ENCODE results near the gene FLNB.

Gene FLNB

DNA sequence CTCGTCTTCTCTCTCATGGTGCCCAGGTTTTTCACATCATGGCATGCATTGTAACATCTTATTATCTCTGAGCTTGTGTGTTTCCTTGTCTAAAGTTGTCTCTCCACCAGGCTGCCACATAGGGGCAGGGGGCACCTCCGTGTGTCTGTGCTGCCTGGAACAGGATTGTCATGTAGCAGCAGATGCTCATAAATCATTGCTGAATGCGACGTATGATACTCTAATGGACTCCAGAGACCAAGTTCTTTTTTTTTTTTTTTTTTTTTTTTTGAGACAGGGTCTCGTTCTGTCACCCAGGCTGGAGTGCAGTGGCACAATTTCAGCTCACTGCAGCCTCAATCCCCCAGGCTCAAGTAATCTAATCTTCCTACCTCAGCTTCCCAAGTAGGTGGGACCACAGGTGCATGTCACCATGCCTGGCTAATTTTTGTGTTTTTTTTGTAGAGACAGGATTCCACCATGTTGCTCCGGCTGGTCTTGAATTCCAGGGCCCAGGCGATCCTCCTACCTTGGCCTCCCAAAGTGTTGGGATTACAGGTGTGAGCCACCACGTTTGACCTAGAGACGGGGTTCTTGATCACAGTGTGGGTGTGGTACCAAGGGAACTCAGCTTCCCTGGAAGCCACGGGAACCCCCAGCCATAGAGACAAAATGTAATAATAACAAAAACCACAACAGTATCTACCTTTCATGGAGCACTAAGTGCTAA, 207.2 kb downstream of the FLNB start:
- DNase-seq: no peak

DNA sequence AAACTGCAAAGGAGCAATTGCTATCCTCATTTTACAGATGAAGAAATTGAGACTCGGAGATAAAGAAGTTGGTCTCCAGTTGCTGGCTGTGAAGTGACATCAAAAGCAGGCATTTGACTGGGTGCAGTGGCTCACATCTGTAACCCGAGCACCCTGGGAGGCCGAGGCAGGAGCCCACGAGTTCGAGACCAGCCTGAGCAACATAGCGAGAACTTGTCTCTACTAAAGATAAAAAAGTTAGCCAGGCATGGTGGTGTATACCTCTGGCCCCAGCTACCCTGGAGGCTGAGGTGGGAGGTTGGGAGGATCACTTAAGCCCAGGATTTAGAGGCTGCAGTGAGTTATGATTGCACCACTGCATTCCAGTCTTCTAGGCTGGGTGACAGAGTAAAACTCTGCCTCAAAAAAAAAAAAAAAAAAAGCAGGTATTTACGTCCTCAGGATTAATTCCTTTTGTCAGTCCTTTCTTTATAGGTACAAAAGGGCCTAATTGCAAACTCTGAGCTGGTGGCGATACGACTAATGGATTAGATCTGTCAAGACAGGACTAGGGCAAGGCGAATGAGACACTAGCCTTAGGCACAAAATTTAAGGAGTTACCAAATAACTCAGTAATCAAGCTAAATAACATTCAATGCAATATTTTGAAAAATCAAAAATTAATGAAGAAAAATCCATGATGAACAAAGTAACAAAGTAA, 208.4 kb downstream of the FLNB start:
- no peak for DNase-seq

DNA sequence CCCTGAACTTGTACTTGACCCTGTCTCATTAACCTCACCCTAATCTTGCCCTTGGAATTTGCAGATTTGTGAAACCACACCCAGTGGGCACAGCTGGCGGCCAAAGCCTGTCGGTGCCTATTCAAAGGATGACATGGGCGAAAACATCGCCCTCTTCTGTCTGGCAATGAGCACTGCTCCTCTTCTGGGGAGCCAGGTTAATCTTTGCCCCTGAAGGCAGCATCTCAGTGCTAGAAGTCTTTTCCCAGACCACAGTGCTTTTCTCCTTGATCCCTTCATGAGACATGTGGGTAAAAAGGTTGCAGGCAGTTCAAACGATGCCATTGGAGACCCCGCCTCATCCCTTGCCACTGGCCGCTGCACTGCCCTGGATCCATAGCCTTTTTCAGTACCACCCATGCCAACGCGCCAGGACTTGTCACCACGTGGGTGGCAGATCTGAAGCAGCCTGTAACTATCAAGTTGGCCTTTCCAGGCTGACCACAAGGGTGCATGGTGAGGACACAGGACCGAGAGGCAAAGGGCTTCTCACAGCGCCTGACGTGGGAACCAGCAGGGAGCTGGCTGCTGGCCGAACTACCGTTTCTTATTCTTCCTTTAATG, 209.1 kb downstream of the FLNB start:
- peak; percentile 71 for DNase-seq

DNA sequence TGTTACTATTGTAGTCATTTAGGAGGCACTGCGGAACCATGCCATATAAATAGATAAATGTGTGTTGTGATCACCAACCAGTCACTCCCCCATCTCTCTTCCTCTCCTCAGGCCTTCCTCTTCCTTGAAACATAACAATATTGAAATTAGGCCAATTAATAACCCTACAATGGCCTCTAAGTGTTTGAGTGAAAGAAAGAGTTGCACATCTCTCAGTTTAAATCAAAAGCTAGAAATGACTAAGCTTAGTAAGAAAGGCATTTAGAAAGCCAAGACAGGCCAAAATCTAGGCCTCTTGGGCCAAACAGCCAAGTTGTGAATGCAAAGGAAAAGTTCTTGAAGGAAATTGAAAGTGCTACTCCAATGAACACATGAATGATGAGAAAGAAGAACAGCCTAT, 210.7 kb downstream of the FLNB start:
- no peak for DNase-seq
